GM15510 (cell line): ENCODE data around the gene GLS.

Experiments used
- POLR2A ChIP-seq: IDR thresholded peaks from 3 replicates; pipeline ENCODE4 v1.6.1; 2011; ENCODE audit warnings: borderline replicate concordance; ENCODE audit not compliant: insufficient read length; ENCODE audit errors: extremely low read depth

GLS gene

GRCh38 chr2:190847504-190848081 is 33.0 kb upstream of the GLS start:
- no peak for TF ChIP-seq POLR2A

- TF ChIP-seq POLR2A = no peak
Measured at GRCh38 chr2:190849774-190850173, 30.8 kb upstream of the GLS start.

- no peak for TF ChIP-seq POLR2A
Measured at GRCh38 chr2:190853531-190854383, 26.9 kb upstream of the GLS start.

GRCh38 chr2:190854726-190855125 is 25.9 kb upstream of the GLS start:
- TF ChIP-seq POLR2A = no peak

GRCh38 chr2:190855245-190855644 is 25.4 kb upstream of the GLS start:
- TF ChIP-seq POLR2A = no peak

GRCh38 chr2:190856985-190857384 is 23.6 kb upstream of the GLS start:
- TF ChIP-seq POLR2A = no peak

GRCh38 chr2:190858817-190859216 is 21.8 kb upstream of the GLS start:
- TF ChIP-seq POLR2A = no peak

- no peak for TF ChIP-seq POLR2A
Measured at GRCh38 chr2:190859347-190860297, 21.0 kb upstream of the GLS start.

- TF ChIP-seq POLR2A = no peak
Measured at GRCh38 chr2:190860985-190861680, 19.5 kb upstream of the GLS start.

- no peak for TF ChIP-seq POLR2A
Measured at GRCh38 chr2:190862571-190862991, 18.0 kb upstream of the GLS start.

- TF ChIP-seq POLR2A = no peak
Measured at GRCh38 chr2:190863946-190864345, 16.7 kb upstream of the GLS start.

- TF ChIP-seq POLR2A = no peak
Measured at GRCh38 chr2:190864375-190864774, 16.2 kb upstream of the GLS start.

- TF ChIP-seq POLR2A = no peak
Measured at GRCh38 chr2:190867212-190867611, 13.4 kb upstream of the GLS start.

GRCh38 chr2:190867832-190868231 is 12.8 kb upstream of the GLS start:
- TF ChIP-seq POLR2A = no peak

- no peak for TF ChIP-seq POLR2A
Measured at GRCh38 chr2:190869721-190870120, 10.9 kb upstream of the GLS start.

GRCh38 chr2:190875891-190876290 is 4.7 kb upstream of the GLS start:
- no peak for TF ChIP-seq POLR2A

GRCh38 chr2:190876631-190877030 is 4.0 kb upstream of the GLS start:
- no peak for TF ChIP-seq POLR2A
